NCI-H526 treated with DMSO at 0.1 percent for 48 hours (cell line): Measurements from ENCODE around the gene TMEM98.
A peak's percentile ranks its signal among the peaks of the same experiment; 100 is the strongest.
"Not testable (repeated sequence)": the region's sequence is repeated elsewhere in the genome, so short reads cannot be mapped to it uniquely, and the experiment has no call there.

Source experiments
- DNase-seq: peaks from one replicate; lab custom pipeline; 2025; lab: John Stamatoyannopoulos, UW

Gene TMEM98

DNA sequence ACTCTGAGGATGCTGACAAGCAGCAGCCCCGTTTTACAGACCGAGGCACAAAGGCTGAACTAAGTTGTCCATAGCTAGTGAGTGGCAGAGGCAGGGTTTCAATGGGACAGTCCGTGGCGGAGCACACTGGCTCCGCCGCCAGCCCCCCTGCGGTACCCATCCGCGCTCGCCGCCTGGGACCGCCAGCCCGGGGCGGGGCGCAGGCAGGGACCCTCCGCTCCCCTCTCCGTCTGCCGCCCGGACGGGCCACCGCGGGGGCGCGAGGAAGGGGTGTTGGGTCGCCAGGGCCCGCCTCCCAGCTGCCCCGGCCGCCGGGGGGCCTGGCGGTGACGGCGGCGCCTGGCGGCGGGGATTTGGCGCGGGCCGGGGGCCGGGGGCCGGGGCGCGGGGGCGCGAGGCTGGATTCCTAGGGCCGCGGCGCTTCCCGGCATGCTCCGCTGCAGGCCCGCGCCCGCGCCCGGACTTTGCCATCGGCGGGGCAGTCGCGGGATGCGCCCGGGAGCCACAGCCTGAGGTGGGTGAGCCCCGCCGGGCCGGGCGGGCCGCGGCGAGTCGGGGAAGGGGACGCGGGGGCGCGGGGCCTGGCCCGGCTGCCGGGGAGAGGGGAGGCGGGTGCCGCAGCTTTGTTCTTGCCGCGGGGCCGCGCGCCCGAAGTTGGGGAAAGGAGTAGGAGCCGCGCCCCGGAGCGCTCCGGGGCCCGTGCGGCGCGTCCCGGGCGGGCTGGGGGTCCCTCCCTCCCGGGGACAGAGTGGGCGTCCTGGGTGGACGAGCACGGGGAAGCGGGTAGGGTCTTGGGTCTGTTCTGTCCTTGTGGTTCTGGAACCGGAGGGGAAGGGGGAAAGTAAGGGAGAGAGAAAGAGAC lies at the start of gene TMEM98:
Gene TMEM98 (plus strand): TSS at position 430 of the 862 bp plus-strand sequence. CDS start 3,376 bp downstream, outside the sequence.
- no peak for DNase-seq

DNA sequence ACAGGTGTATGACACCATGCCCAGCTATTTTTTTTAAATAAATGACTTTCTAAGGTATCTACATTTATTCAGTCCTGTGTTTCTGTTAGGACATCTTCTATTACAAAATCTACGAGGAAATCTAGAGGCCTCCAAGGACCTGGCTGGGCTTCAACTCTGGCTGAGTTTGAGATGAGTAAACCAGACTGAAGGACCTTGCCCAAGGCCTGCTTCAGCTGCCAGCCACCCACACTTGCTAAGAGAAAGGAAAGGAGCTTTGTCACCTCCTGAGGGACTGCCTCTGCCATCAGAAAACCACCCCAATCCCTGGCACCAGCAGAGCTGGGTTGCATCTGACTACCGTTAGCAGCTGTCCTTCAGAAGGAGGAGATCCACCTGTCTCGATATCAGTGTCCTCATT lies 49.7 kb upstream of the TMEM98 start:
- no peak for DNase-seq

DNA sequence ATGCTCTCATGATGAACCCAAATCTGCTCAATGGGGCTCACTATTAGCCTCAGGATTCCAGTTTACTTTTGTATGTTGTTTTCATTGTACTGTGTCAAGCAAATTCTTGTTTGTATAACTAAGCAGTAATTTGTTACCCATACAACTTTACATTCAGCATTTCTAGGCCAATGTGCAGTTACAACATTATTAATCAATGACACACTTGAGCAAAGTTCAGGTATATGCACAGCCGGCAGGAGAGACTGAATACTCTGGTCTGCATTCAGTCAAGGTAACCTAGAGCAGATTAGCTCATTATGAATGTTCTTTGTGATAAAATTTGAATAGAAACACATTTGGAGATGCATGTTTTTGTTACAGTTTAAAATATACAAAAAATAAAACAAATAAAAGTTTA lies 48.8 kb upstream of the TMEM98 start:
- DNase-seq = no peak

GRCh38 chr17:32880671-32881453 lies 47.1 kb upstream of the TMEM98 start:
- DNase-seq = peak; percentile 46

- DNase-seq = no peak
These were observed 45.9 kb upstream of the TMEM98 start for GRCh38 chr17:32882029-32882428.

DNA sequence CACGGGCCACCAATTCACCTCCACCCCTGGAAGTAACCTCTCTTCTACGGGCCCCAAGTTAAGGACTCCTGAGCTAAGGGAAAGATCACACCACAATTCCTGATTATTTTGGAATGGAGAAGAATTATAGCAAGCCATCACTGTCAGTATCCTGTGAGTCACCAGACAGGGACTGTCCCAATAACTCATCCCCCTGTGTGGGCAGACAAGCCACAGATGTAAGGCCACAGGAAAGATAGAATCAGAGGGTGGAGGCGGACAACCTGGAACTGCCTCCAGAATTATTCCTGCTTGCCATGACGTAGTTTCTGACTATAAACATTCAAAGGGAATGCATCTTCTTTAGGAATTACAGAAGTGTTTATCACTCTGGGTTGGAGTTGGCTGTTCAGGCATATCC lies 45.2 kb upstream of the TMEM98 start:
- DNase-seq = no peak

- not testable (repeated sequence) for DNase-seq
These were observed 41.0 kb upstream of the TMEM98 start for GRCh38 chr17:32886951-32887350.

- not testable (repeated sequence) for DNase-seq
These were observed 40.5 kb upstream of the TMEM98 start for GRCh38 chr17:32887410-32887809.

- no peak for DNase-seq
These were observed 33.7 kb upstream of the TMEM98 start for GRCh38 chr17:32894245-32894644.

DNA sequence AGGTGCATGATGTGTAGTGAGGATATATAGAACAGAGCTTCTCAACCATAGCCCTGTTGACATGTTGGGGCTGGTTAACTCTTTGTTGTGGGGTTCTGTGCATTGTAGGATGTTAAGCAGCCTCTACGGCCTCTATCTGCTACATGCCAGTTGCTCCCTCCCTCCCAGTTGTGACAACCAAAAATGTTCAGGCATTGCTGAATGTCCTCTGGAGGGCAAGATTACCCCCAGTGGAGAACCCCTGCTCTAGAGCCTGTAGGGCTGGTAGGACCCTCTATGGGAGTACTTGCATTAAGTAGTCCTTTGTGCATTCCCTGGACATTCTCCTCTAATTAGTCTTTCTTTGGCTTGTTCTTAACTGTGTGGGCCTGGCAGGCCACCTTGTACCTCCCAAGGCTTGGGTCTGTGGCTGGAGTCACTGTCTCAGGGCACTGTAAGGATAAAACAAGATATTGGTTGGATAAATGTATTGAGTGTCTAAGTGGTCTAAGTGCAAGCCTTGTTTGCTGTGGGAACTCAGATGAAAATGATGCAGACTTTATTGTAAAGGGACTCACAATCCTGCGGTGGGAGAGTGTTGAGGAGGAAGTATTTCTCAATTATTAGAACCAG lies 31.2 kb upstream of the TMEM98 start:
- DNase-seq = no peak

- no peak for DNase-seq
These were observed 28.5 kb upstream of the TMEM98 start for GRCh38 chr17:32899236-32900013.

GRCh38 chr17:32901743-32902142 lies 26.2 kb upstream of the TMEM98 start:
- DNase-seq = no peak

DNA sequence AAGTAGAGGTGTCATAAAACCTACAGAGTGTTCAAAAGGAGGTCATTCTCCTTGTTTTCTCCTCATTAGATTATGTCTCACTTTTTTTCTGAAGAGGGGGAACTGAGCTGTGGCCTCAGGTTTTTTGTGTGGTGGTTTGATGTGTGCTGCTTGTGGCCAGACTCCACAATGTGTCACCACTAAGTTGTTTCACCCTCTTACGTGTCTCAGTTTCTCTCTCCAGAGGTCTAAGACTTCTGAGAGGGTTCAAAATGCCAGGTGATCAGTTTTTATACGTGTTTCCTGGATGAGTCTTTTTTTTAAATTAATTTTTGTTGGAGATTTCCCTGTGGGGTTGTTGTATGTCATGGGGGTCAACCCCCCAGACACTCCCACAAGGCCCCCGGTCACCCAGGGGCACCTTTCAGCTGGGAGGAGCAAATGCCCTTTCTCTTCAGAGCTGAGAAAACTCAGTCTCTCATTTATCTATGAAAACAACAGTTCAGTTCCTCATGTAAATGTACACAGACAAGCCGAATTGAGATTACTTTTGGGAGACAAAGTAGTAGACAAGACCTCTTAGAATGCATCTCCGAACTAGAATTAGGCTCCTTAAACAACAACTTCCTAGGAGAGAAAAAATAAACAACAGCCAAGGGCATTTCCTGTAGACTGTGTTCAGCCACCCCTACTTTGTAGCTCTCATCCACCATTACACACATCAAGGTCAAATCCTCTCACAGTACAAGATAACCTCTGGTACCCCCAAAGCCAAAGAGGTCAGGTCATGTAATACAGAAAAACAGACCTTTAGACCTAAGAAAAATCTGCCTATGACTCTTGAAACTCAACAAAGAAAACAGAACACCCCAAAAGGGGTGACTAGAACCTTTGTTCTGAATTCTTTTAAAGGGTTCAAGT lies 23.9 kb upstream of the TMEM98 start:
- DNase-seq = no peak

DNA sequence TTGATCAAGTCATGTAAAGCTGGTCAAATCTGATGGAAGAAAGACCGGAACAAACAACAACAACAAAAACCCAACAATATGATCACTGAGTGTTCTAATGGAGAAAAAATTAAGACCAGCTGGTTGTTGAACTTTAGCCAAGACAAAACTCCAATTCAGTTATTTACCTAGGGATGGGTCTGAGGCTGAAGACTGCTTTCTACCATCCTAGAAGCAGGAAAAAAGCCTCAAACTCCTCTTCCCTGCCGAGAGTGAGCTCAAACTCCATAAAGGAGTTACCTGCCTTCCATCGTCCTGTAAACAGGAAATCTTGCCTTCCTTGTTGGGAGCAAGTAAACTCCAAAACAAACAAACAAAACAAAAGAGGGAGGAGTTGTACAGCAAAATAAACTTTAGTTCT lies 23.1 kb upstream of the TMEM98 start:
- DNase-seq = no peak

DNA sequence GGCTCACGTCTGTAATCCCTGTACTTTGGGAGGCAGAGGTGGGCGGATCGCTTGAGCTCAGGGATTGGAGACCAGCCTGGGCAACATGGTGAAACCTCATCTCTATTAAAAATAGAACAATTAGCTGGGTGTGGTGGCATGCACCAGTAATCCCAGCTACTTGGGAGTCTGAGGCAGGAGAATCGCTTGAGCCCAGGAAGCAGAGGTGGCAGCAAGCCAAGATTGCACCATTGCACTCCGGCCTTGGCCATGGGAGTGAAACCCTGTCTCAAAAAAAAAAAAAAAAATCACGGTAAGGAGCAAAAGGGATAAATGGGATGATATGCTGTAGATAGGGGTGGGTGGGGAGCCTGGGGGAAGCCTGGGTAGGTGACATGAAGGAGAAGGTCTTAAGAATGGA lies 20.4 kb upstream of the TMEM98 start:
- DNase-seq = no peak

DNA sequence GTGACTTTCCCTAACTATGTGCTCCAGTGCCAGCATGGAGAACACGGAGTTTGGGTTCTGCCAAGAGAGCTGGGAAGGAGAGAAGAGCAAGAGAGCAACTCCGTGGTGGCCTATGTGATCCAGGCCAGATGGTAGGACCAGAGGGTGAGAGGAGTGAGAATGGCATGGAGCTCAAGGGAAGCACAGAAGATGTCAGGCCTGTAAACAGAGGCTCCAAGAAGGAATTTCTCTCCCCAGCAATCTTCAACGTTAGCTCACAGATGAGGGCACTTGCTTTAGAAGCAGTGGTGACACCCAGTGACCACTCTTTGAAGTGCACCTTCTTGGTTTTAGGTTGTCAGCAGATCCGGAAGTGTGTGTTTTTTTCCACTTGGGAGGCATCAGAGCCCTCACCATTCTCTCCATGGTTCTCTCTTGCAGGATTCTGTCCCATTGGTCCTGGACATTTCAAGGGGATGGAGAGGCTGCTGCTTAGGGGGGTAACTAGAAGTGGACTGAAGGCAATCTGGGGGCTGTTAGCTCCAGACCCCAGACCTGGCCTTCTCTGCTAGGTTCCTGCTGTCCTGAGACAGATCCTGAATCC lies 18.1 kb upstream of the TMEM98 start:
- DNase-seq = peak; percentile 54

DNA sequence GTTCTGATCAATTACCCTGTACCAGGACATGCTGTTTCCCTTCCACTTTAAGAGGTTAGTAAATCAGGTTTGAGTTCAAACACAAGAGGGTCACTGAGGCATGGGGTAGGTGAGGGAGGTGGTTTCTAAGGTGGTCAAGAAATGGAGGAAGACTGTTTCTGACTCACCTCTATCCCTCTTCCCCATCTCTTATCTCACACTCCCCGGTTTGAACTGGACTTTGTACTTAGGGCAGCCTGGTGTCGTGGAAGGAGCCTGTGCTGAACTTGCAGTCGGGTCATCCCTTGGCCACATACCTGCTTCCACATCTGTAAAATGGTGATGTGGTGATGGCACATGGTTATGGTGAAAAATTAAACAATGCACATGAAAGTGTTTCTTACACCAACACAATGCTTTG lies 17.2 kb upstream of the TMEM98 start:
- no peak for DNase-seq

GRCh38 chr17:32912218-32912897 lies 15.6 kb upstream of the TMEM98 start:
- DNase-seq = no peak

DNA sequence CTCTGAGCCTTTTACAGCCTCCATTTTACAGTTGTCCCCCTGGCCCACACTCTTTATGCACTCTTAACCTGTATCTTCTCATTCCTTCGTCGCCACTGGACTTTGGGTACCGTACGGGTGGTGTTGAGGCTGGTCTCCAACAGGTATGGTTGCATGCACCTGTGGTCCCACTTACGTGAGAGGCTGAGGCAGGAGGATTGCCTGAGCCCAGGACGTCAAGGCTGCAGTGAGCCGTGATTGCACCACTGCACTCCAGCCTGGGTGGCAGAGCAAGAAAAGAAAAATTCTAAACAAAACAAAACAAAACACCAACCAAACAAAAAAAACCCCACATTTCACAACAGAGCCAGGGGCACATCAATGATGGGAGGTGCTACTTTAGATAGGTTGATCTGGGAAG lies 14.4 kb upstream of the TMEM98 start:
- DNase-seq = no peak

DNA sequence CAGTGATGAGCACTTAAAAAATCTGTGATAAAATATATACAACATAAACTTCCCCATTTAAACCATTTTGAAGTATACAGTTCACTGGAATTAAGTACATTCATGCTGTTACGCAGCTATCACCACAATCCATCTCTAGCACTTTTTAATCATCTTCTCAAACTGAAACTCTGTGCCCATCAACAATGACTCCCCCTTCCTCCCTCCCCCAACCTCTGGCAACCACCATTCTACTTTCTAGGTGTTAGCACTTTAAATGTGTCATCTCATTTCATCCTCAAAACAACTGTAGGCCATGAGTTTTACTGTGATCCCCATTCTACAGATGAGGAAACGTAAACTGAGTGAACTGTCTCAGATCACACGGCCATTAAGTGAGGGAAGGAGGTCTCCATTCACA lies 13.8 kb upstream of the TMEM98 start:
- DNase-seq = no peak
